Left cardiac atrium (tissue), 4 donors: ENCODE measurements around the gene DUOX2. TPM values are rescaled to one million over a fixed set of nuclear protein-coding genes. Genes with fewer than 3 reads are reported as not detected.
"Not testable (repeated sequence)": the region's sequence is repeated elsewhere in the genome, so short reads cannot be mapped to it uniquely, and the experiment has no call there.

ENCODE experiments used
- ATAC-seq, 2 donors: fragments of 200-7000 bp; cut with Tn5 transposase; one replicate each; pipeline ENCODE4 v1.9.1; 2020; ENCODE audit warnings: mild to moderate bottlenecking in 2 of 2, moderate library complexity in 2 of 2
- DNase-seq: peaks from one replicate; pipeline ENCODE4 v3.0.0-alpha.2; 2020
- intact Hi-C, 2 donors: fragments of 100-400 bp; cut with DNase I; formaldehyde crosslinking; loops; one replicate each; pipeline versions ENCODE4 v1.14.1 to v1.15.1; 2022 to 2023
- total RNA-seq, 2 donors: library from RNA; stranded (reverse); fragmentation: NEBNext Ultra II Directional; extraction: Animal tissue kit (Norgen Biotek cat#: 25700); gene quantifications; one replicate each; pipeline ENCODE4 v1.2.1, GENCODE V29; 2021
- donor health status: DM: no; HTN: yes; CAD: no.
- donor health status: DM: no; HTN: yes; CAD: no; lungs with severe emphysema.
- donor health status: DM: yes; HTN: yes; CAD: no.
- donor health status: Dilated cardiomyopathy.

DUOX2 gene
- total RNA-seq, 2 donors from 2014 or later: 0.12 to 0.39 TPM

- intact Hi-C loops: no loop called here
- DNase-seq (no peak), ATAC-seq (peak; percentile 55 to 78)
Observed at GRCh38 chr15:45048794-45049631, 65.0 kb downstream of the DUOX2 start.

- ATAC-seq, intact Hi-C loops: not testable (repeated sequence)
Observed at GRCh38 chr15:45048449-45048793, 65.6 kb downstream of the DUOX2 start.

DNA sequence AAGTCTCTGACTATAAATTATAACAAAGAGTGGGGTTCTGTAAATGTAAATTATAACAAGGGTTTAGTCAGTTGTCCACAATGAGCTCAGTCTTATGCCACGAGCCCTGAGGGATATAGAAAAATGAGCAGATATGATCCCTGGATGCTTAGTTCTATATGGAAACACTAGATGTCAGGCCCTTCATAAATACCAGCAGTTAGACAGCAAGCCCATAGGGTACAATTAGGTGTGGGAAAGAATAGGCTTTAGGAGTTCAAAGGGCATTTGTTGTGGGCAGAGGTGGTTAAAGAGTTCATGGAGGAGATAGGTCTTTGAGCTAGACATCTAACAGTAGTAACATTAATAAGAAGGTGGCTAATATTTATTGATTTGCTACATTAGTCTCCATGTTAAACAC is 69.7 kb downstream of the DUOX2 start:
- intact Hi-C loops: loop anchor here in 1 of 2 donors (5.0 kb wide), 1 partner anchor 73 kb away; no protein-coding TSS in a partner anchor
- not testable (repeated sequence) for DNase-seq, ATAC-seq

More at GRCh38 chr15:45048449-45048793, 65.6 kb downstream of the DUOX2 start:
- not testable (repeated sequence) for DNase-seq

GRCh38 chr15:45042859-45043258 is 71.1 kb downstream of the DUOX2 start:
- ATAC-seq, DNase-seq: not testable (repeated sequence)
- intact Hi-C loops: loop anchor here in 1 of 2 donors (5.0 kb wide), 1 partner anchor 74 kb away; no protein-coding TSS in a partner anchor

Other genes starting within 250 kb of the DUOX2 start
- gene TERB2, start 157.5 kb downstream of the DUOX2 start, total RNA-seq: not detected
- 10 to 100 TPM; 10.6 to 14.5 TPM for gene SORD, start 91.0 kb downstream of the DUOX2 start, total RNA-seq
- not detected for gene DUOXA2, start 154 bp upstream of the DUOX2 start, total RNA-seq
- 1 to 10 TPM; 1.1 to 2.1 TPM for gene DUOXA1, start 15.7 kb upstream of the DUOX2 start, total RNA-seq
- gene DUOX1, start 15.8 kb upstream of the DUOX2 start, total RNA-seq: 1 to 10 TPM; 1.9 to 2.6 TPM
- gene SHF, start 73.8 kb upstream of the DUOX2 start, total RNA-seq: 1 to 10 TPM; 6.9 to 8.6 TPM
- gene SLC28A2, start 138.1 kb upstream of the DUOX2 start, total RNA-seq: not detected